IPS-15b (cell line): Measurements from ENCODE around the gene NHLH1.

Experiments used
- H3K27me3 ChIP-seq: one replicate; pipeline ENCODE4 v1.6.1; 2013; ENCODE audit warnings: low read length; ENCODE audit not compliant: control insufficient read depth, insufficient read depth
- H3K36me3 ChIP-seq: one replicate; pipeline ENCODE4 v1.6.1; 2013; ENCODE audit warnings: low read length; ENCODE audit not compliant: control insufficient read depth, insufficient read depth
- H3K4me1 ChIP-seq: one replicate; pipeline ENCODE4 v1.6.1; 2013; ENCODE audit warnings: mild to moderate bottlenecking, low read length; ENCODE audit not compliant: control insufficient read depth, insufficient read depth
- H3K4me3 ChIP-seq: one replicate; pipeline ENCODE4 v1.5.1; 2013; ENCODE audit warnings: low read depth, low read length
- H3K9ac ChIP-seq: one replicate; pipeline ENCODE4 v1.6.1; 2013; ENCODE audit warnings: low read depth, mild to moderate bottlenecking, low read length
- H3K9me3 ChIP-seq: one replicate; pipeline ENCODE4 v1.6.1; 2013; ENCODE audit warnings: mild to moderate bottlenecking, low read length; ENCODE audit not compliant: control insufficient read depth, insufficient read depth

The NHLH1 gene

DNA sequence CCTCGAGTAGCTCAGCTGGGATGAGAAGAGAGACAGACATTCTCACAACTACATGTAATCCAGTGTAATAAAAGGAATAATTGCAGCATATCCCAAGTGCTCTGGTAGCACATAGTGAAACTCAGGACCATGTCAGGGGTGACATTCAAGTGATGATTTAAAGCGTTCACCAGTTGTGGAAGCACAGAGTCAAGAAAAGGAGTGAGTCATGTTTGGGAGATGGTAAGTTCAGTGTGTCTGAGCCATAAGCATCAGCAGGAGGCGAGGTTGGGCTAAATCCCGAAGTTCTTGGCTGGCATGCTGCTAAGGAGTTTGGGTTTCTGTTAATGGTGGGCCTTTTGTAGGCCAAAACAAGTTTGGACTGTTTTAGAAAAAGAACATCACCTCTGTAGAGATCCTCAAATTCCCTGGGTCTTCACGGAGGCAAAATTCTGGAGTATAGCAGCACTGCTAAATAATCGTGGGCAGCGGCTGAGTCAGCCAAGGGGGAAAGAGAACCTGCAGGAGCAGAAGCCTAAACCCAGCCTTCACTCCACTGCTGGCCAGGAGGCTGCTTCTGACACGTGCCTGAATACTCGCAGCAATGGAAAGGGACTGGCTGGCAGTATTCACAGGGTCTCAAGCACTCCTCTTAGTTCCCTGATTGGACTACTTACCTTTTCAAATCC, 7.2 kb upstream of the NHLH1 start:
- Histone ChIP-seq H3K4me1 (peaks cover 14% of the 10 kb centered on the region), H3K27me3 (no peaks in the 10 kb centered on the region), H3K4me3 (no peak overlapping the region), H3K36me3 (peaks cover 29% of the 10 kb centered on the region), H3K9ac (no peak overlapping the region), H3K9me3 (no peaks in the 10 kb centered on the region)

DNA sequence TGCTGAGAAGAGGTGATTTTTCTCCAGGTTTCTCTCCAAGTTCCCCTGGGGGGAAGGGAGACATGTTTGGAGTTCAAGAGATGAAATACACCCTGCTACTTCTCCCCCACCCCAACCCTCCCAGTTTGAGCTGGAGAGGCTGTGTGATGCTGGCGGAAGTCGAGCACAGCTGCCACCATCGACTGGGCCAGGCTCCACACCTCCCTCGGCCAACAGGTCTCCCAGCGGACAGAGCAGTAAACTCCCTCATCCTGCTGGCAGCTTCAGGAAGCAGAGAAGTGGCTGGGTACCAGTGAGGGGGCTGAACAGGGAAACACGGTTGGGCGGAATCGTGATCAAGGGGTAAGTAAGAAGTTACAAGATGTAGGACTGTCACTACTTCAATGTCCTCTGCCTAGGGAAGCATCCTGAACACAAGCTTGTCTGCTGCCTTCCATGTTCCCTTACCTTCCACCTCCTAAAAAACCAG, 6.6 kb upstream of the NHLH1 start:
- Histone ChIP-seq H3K4me3 (no peak overlapping the region), H3K36me3 (peaks cover 23% of the 10 kb centered on the region), H3K27me3 (no peaks in the 10 kb centered on the region), H3K9ac (no peak overlapping the region), H3K9me3 (no peaks in the 10 kb centered on the region), H3K4me1 (peaks cover 14% of the 10 kb centered on the region)

DNA sequence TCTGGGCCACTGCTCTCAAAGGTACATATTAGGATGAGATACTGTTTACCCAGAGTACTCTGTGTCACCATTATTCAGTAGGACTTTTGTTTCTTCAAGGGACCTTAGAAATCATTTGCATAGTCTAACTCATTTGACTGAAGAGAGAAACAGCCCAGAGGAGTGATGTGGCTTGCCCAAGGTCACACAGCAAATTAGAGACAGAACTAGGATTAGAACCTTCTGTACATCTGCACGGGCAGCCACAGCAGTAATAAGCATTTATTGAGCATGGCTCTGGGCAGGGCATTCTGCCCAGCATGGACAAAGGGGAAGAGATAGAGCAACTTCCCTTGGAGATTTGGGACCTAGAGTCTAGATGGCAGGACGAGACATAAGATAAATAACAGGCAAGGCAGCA, 5.7 kb upstream of the NHLH1 start:
- Histone ChIP-seq H3K9ac (no peak overlapping the region), H3K27me3 (no peaks in the 10 kb centered on the region), H3K4me1 (peaks cover 21% of the 10 kb centered on the region), H3K9me3 (no peaks in the 10 kb centered on the region), H3K4me3 (no peak overlapping the region), H3K36me3 (peaks cover 15% of the 10 kb centered on the region)

DNA sequence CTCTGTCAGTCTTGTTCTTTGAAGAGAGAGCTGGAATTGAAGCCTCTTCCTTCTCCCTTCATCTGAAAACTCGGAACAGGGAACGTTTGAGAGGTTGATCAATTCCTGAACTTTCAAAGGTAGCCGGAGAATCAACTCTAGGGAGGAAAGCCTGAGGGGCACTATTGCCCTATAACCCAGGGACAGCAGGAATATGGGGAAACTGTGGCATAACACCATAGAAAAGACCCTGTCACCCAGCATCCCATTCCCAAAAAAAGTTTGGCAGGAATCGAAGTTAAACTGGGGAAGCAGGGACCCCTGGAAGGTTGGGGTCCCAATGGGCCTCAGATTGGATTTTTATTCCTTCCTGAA, 5.1 kb upstream of the NHLH1 start:
- Histone ChIP-seq H3K4me3 (no peak overlapping the region), H3K9ac (no peak overlapping the region), H3K27me3 (no peaks in the 10 kb centered on the region), H3K4me1 (peaks cover 24% of the 10 kb centered on the region), H3K36me3 (peaks cover 10% of the 10 kb centered on the region), H3K9me3 (no peaks in the 10 kb centered on the region)

DNA sequence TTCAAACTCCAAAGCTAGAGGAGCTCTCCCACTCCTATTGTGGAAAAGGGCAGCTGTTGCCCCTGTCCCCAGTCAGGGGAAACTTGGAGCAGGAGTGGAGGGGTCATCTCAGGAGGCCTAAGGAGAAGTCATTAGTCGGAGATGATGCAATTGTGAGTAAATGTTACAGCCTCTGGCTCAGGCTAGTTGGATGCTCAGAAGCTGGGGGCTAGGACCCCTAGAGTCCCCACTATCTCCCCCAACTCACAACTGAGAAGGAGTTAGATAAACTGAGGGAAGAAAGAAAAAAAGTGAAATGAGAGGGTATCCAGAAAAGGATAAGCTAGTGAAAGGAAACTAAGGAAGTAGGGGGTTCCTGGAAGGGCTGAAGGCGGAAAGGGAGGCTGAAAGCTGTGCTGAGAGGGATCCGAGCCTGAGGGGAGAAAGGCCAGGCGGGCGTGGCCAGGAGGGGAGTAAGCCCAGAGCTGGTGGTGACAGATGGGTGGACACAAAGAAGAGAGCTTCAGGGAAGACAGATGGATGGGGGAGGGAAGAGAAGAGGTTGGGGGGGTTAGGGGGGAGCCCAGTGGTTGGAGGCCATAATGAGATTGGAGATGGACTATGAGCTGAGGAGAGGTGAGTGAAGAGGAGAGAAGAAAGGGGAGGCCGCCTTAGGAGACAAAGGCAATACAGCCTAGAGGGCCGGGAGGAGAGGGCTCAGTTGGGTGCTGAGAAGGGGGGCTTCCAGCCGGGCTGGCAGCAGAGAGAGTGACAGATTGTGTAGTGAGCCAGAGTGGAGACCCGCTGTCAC, 4.5 kb upstream of the NHLH1 start:
- Histone ChIP-seq H3K4me1 (peaks cover 27% of the 10 kb centered on the region), H3K9ac (no peak overlapping the region), H3K27me3 (no peaks in the 10 kb centered on the region), H3K36me3 (peaks cover 4% of the 10 kb centered on the region), H3K4me3 (no peak overlapping the region), H3K9me3 (no peaks in the 10 kb centered on the region)

DNA sequence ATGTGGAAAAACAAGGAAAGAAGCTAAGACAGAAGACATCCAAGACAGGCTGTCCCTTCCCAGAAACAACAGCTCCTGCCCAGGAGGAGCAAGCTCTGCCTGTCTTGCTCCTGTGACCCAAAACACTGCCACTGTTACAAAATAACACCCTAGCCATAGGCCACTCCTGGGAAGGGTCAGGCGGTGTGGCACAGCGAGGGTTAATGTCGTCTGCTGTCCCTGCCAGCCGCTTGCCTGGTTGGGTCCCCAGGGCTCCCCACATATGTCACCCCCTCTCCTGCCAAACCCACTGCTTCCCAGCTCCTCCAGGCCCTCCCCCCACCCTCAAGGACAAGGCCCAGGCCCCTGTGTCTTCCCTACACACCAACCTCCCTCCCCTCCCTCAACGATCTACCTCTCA, 3.9 kb upstream of the NHLH1 start:
- H3K4me1 ChIP-seq: peaks cover 29% of the 10 kb centered on the region
- no peaks in the 10 kb centered on the region for H3K27me3 ChIP-seq
- H3K4me3 ChIP-seq: no peak overlapping the region
- no peaks in the 10 kb centered on the region for H3K9me3 ChIP-seq
- H3K36me3 ChIP-seq: no peaks in the 10 kb centered on the region
- no peak overlapping the region for H3K9ac ChIP-seq

DNA sequence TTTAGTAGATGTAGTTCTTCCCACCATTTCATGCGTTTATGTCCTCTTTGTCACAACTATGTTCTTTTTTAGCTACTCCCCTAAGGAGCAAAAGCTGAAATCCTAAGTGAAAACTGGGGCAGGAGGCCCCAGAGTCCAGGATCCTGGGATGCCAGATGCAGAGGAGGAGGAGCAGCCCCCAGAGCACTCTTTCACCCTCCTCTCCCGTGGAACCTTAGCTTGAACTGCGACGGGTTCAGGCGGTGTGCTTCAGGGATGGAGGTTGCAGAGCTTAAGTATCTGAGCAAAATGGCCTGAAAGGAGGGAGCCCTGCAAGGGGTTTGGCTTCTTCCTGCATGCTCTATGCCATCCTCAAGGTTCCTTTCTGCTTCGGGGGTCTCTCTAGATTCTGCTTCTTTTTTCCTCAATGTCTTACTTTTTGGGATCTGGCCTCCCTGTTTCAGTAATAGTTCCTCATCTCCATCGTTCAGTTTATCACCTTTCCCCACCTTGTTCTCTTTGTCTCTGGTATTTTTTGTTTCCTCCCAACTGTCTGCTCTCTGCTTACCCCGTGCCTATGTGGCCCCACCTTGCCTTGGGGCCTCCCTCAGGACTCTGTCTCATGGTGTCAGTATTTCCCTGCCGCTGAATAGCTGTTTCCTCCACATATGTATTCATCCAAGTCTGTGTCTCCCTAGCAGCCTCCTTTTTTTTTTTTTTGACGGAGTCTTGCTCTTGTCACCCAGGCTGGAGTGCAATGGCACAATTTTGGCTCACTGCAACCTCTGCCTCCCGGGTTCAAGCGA, 2.7 kb upstream of the NHLH1 start:
- Histone ChIP-seq H3K9me3 (no peaks in the 10 kb centered on the region), H3K9ac (no peak overlapping the region), H3K4me3 (no peak overlapping the region), H3K27me3 (no peaks in the 10 kb centered on the region), H3K36me3 (no peaks in the 10 kb centered on the region), H3K4me1 (peaks cover 29% of the 10 kb centered on the region)

DNA sequence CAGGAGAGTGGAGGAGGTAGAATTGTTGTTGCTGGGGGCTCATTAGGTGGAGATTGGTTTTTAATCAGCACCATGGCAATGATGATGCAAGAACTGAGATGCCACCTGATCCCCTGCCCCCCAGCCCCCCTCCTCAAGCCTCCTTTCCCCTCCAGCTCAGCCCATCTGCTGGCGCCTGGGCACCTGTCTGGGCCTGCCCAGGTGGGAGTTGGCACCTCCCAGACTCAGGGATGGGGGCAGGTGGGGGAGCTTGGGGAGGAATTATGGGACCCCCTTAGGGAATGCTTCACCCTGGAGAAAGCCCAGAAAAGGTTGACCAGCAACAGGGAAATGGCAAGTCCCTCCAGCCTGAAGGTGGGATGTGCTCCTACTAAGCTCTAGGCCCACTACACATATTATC, 1.5 kb upstream of the NHLH1 start:
- H3K27me3 ChIP-seq: no peaks in the 10 kb centered on the region
- no peak overlapping the region for H3K4me3 ChIP-seq
- H3K4me1 ChIP-seq: peaks cover 33% of the 10 kb centered on the region
- H3K9ac ChIP-seq: no peak overlapping the region
- H3K36me3 ChIP-seq: no peaks in the 10 kb centered on the region
- H3K9me3 ChIP-seq: no peaks in the 10 kb centered on the region

DNA sequence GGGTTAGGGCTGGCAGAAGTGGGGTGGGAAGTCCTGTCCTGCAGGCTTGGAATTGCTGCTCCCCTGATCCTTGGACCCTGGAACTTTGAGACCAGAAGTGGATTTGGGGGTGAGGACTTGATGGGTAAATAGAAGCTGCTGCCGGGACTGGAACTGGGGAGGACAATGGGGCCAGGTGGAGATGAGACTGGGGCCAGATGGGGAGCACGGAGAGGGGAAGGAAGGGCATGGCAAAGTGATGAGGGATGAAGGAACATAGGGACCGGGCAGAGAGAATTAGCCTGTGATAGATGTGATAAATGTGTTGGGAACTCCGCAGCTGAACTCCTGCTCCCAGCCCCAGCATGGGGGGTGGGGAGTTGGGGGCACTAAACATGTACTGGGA, 637 bp downstream of the NHLH1 start:
- Histone ChIP-seq H3K4me3 (no peak overlapping the region), H3K4me1 (peaks cover 26% of the 10 kb centered on the region), H3K36me3 (no peaks in the 10 kb centered on the region), H3K9me3 (no peaks in the 10 kb centered on the region), H3K27me3 (no peaks in the 10 kb centered on the region), H3K9ac (no peak overlapping the region)

DNA sequence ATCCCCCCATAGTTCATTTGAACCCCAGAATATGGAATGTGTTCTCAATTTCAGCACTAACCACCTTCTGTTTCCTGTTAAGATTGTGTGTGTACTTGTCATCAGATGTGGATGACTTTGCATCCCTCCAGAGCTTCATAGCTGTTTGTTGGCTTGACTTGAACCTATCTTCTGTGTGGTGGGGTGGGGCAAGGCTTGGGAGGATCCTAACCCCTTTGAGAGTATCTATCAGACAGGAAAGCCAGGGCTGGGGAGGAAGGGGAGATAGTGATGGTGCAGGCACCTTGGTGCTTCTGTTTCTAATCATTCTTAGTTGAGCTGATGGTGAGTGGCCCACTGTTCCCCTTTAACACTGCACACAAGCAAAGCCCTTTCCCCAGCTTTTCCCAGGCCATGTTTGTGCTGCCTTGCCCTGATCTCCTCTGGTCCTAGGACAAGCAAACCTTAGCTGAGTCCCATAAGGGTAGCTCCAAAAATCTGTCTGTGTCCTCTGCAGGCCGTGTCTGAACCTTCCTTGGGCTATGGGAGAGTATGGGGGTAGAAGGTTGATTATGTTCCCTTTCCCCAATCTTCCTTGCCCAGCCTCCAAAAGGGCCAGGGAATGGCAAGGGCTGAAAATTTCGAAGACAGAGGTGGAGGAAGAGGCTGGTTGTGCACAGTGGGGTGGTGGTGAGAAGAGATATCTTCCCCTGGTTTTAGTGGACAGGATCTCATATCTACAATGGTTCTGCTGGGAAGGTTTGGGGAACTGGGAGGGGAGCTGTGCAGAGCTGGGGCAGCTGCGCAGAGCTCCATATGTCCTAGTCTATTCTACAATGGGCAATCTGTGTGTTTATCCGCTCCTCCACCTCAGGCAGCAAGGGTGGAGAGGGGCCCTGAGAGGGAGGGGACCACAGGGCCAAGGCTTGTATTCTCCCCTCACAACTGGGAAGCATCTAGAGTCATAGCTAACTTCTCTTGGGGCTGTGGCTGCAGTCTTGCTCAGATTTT, 1.4 kb downstream of the NHLH1 start:
- Histone ChIP-seq H3K27me3 (no peaks in the 10 kb centered on the region), H3K4me1 (peaks cover 20% of the 10 kb centered on the region), H3K9ac (no peak overlapping the region), H3K4me3 (no peak overlapping the region), H3K36me3 (no peaks in the 10 kb centered on the region), H3K9me3 (no peaks in the 10 kb centered on the region)

DNA sequence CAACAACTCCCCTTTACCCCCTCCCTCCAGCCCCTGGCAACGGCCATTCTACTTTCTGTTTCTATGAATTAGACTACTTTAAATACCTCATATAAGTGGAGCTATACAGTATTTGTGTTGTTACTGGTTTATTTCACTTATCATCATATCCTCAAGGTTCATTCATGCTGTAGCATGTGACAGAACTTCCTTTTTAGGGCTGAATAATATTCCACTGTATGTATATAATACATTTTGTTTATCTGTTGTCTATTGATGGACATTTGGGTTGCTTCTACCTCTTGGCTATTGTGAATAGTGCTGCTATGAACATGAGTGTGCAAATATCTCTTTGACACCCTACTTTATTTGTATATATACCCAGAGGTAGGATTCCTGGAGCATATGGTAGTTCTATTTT, 2.2 kb downstream of the NHLH1 start:
- Histone ChIP-seq H3K36me3 (no peaks in the 10 kb centered on the region), H3K4me1 (peaks cover 19% of the 10 kb centered on the region), H3K27me3 (no peaks in the 10 kb centered on the region), H3K9me3 (no peaks in the 10 kb centered on the region), H3K9ac (no peak overlapping the region), H3K4me3 (no peak overlapping the region)
